Subcutaneous adipose tissue (tissue), 4 donors: ENCODE measurements around the gene H6PD. TPM values are rescaled to one million over a fixed set of nuclear protein-coding genes. Genes with fewer than 3 reads are reported as not detected.

Experiments used
- CTCF ChIP-seq: fragments of 450-650 bp; IDR thresholded peaks from one replicate; pipeline ENCODE4 v1.5.1; 2016; ENCODE audit warnings: low read depth, mild to moderate bottlenecking, control low read depth, antibody characterized with exemption, moderate library complexity
- total RNA-seq, 4 donors: library from RNA; depleted of rRNA; stranded (reverse); fragments of >200 nt; gene quantifications; one replicate each; pipeline ENCODE4 v1.1.0, GENCODE V29; 2016

The H6PD gene
- total RNA-seq, 4 donors from 2014 or later, result 46.7 to 105 (median 59.9) TPM

- TF ChIP-seq CTCF, result no peak
Observed at GRCh38 chr1:9263276-9263855, 28.8 kb downstream of the H6PD start.

GRCh38 chr1:9263984-9264872 is 29.7 kb downstream of the H6PD start:
- no peak for TF ChIP-seq CTCF

GRCh38 chr1:9265037-9265436 is 30.5 kb downstream of the H6PD start:
- no peak for TF ChIP-seq CTCF

GRCh38 chr1:9265968-9266367 is 31.4 kb downstream of the H6PD start:
- TF ChIP-seq CTCF, result no peak

GRCh38 chr1:9267352-9267686 is 32.7 kb downstream of the H6PD start:
- TF ChIP-seq CTCF, result no peak

- no peak for TF ChIP-seq CTCF
Observed at GRCh38 chr1:9267827-9268581, 33.4 kb downstream of the H6PD start.

GRCh38 chr1:9269078-9269501 is 34.5 kb downstream of the H6PD start:
- no peak for TF ChIP-seq CTCF
